B cell (primary cell): ENCODE data around the gene TSFM. TPM values are rescaled to one million over a fixed set of nuclear protein-coding genes. Genes with fewer than 3 reads are reported as not detected.

Experiments used
- ATAC-seq: fragments of 200-7000 bp; cut with Tn5 transposase; one replicate; pipeline ENCODE4 v1.10.0; 2021; ENCODE audit warnings: low read depth, mild to moderate bottlenecking, moderate number of reproducible peaks, moderate library complexity
- CTCF ChIA-PET: fragments of 350-600 bp; sonication (Branson Sonifier 250); formaldehyde crosslinking; loops from one replicate; lab custom pipeline; 2021; ENCODE audit warnings: antibody characterized with exemption, inconsistent platforms; lab: Charles Lee
- POLR2A ChIA-PET: fragments of 350-600 bp; sonication (Branson Sonifier 250); formaldehyde crosslinking; loops from one replicate; lab custom pipeline; 2021; ENCODE audit warnings: antibody characterized with exemption; lab: Charles Lee
- DNase-seq: peaks from one replicate; pipeline ENCODE4 v3.0.0; 2013
- H2AFZ ChIP-seq: 2 replicates; pipeline ENCODE4 v1.6.1; 2012; ENCODE audit warnings: mild to moderate bottlenecking, low read depth, low read length; ENCODE audit not compliant: insufficient read depth, poor library complexity, severe bottlenecking
- H3K27ac ChIP-seq, 2 donors: 1 replicate in 1 of 2; 2 replicates in 1 of 2; pipeline ENCODE4 v1.5.1; 2012 to 2013; ENCODE audit warnings: low read length in 2 of 2, mild to moderate bottlenecking in 2 of 2, moderate library complexity in 1 of 2
- H3K27me3 ChIP-seq, 4 experiments: fragments of 200-600 bp in 1 of 4; sonication (generic) in 1 of 4; replicated peaks in 1 of 4; 1 replicate in 2 of 4; 2 replicates in 2 of 4; pipeline versions ENCODE4 v1.6.1 to v1.7.0; 2013 to 2016; ENCODE audit warnings: low read length in 3 of 4, mild to moderate bottlenecking in 2 of 4, mixed read lengths in 1 of 4, moderate library complexity in 1 of 4; ENCODE audit not compliant: insufficient read depth in 4 of 4, control insufficient read depth in 3 of 4; ENCODE audit errors: control extremely low read depth in 1 of 4
- H3K36me3 ChIP-seq, 2 experiments: replicated peaks in 1 of 2; 1 replicate in 1 of 2; 2 replicates in 1 of 2; pipeline versions ENCODE4 v1.6.1 to v1.7.1; 2013; ENCODE audit warnings: low read length in 1 of 2; ENCODE audit not compliant: insufficient read depth in 2 of 2, control insufficient read depth in 1 of 2; ENCODE audit errors: control extremely low read depth in 1 of 2, extremely low read depth in 1 of 2
- H3K4me1 ChIP-seq, 2 donors: fragments of 200-600 bp in 1 of 2; sonication (generic) in 1 of 2; 1 replicate in 1 of 2; 2 replicates in 1 of 2; pipeline versions ENCODE4 v1.5.1 to v1.6.1; 2013 to 2017; ENCODE audit warnings: low read length in 2 of 2; ENCODE audit not compliant: control insufficient read depth in 2 of 2, insufficient read depth in 2 of 2
- H3K4me2 ChIP-seq: replicated peaks from 2 replicates; pipeline ENCODE3; 2012; ENCODE audit warnings: mild to moderate bottlenecking, low read depth, low read length; ENCODE audit not compliant: poor library complexity, severe bottlenecking
- H3K4me3 ChIP-seq, 5 experiments: fragments of 200-600 bp in 1 of 5; sonication (generic) in 1 of 5; 1 replicate in 3 of 5; 2 replicates in 2 of 5; pipeline versions ENCODE4 v1.5.1 to v1.7.0; 2011 to 2016; ENCODE audit warnings: low read length in 4 of 5, mild to moderate bottlenecking in 4 of 5, low read depth in 2 of 5, control low read depth in 1 of 5, moderate library complexity in 1 of 5; ENCODE audit not compliant: insufficient read depth in 1 of 5; ENCODE audit errors: control extremely low read depth in 1 of 5, extremely low read depth in 1 of 5
- H3K79me2 ChIP-seq: fragments of 200-600 bp; sonication (generic); one replicate; pipeline ENCODE4 v1.6.0; 2016; ENCODE audit warnings: low read length; ENCODE audit not compliant: control insufficient read depth, insufficient read depth
- H3K9ac ChIP-seq: fragments of 200-600 bp; sonication (generic); 2 replicates; pipeline ENCODE4 v1.6.1; 2017; ENCODE audit warnings: mild to moderate bottlenecking, low read length, moderate library complexity
- H3K9me3 ChIP-seq, 3 donors: one replicate each; pipeline versions ENCODE4 v1.6.1 to v1.7.1; 2013; ENCODE audit warnings: low read length in 2 of 3; ENCODE audit not compliant: control insufficient read depth in 2 of 3, insufficient read depth in 1 of 3; ENCODE audit errors: control extremely low read depth in 1 of 3
- H4K20me1 ChIP-seq: 2 replicates; pipeline ENCODE4 v1.6.0; 2012; ENCODE audit warnings: mild to moderate bottlenecking, low read length; ENCODE audit not compliant: insufficient read depth, control insufficient read depth, poor library complexity, severe bottlenecking
- H3K27ac Mint-ChIP-seq: one replicate; pipeline ENCODE4 v1.8.0; 2021; ENCODE audit warnings: mixed read lengths
- H3K27me3 Mint-ChIP-seq: one replicate; pipeline ENCODE4 v1.8.0; 2021; ENCODE audit warnings: mixed read lengths
- H3K4me1 Mint-ChIP-seq: one replicate; pipeline ENCODE4 v1.8.0; 2021; ENCODE audit warnings: mixed read lengths
- H3K4me3 Mint-ChIP-seq: one replicate; pipeline ENCODE4 v1.8.0; 2021; ENCODE audit warnings: mixed read lengths
- H3K9me3 Mint-ChIP-seq: one replicate; pipeline ENCODE4 v1.8.0; 2022; ENCODE audit warnings: mixed read lengths; ENCODE audit not compliant: insufficient read depth
- CTCF ChIP-seq: fragments of 200-600 bp; IDR thresholded peaks from one replicate; pipeline ENCODE4 v1.8.0; 2022; ENCODE audit warnings: antibody characterized with exemption, mild to moderate bottlenecking
- EZH2 ChIP-seq: IDR thresholded peaks from 2 replicates; pipeline ENCODE4 v1.6.1; 2012; ENCODE audit warnings: borderline replicate concordance, low read depth, mild to moderate bottlenecking, moderate library complexity, low read length; ENCODE audit not compliant: insufficient read depth, poor library complexity, severe bottlenecking
- WGBS: methylation state at CpG from one replicate; pipeline ENCODE4 v1.1.5; 2013; ENCODE audit warnings: missing lambda C conversion rate; ENCODE audit not compliant: insufficient coverage; 5-methylcytosine and 5-hydroxymethylcytosine counted together
- intact Hi-C: fragments of 100-400 bp; cut with micrococcal nuclease; formaldehyde crosslinking; loops from one replicate; pipeline ENCODE4 v1.10.0; 2022
- polyA plus RNA-seq: library from polyadenylated mRNA; depleted of rRNA; stranded (reverse); fragments of >200 nt; gene quantifications from 2 replicates; pipeline ENCODE4 v1.2.3, GENCODE V29; 2012
- total RNA-seq, 2 donors: library from RNA; stranded (reverse); fragments of 120-200 nt in 1 of 2; gene quantifications; 1 replicate in 1 of 2; 2 replicates in 1 of 2; pipeline versions ENCODE4 v1.2.3 to v1.2.4, GENCODE V29; 2013 to 2022

The TSFM gene
- total and polyA plus RNA-seq, 2 donors (not counting 1 experiment from before 2014, with no cell fraction given) = 5.6 to 20.9 TPM

GRCh38 chr12:57739387-57739786, 43.2 kb upstream of the TSFM start:
- Histone ChIP-seq H3K9me3 (no peaks in the 10 kb centered on the region), H3K27me3 (no peaks in the 10 kb centered on the region), H3K36me3 (peaks cover 0 to 32% of the 10 kb centered on the region in 2 experiments), H3K79me2 (peaks cover 71% of the 10 kb centered on the region), H3K4me3 (no peak overlapping the region), H3K27ac (no peak overlapping the region), H4K20me1 (peaks cover 57% of the 10 kb centered on the region), H2AFZ (no peak overlapping the region), H3K9ac (no peak overlapping the region), H3K4me2 (peak overlapping the region; percentile 9), H3K4me1 (peaks cover 38 to 44% of the 10 kb centered on the region in 2 donors)
- no peaks in the 10 kb centered on the region for H3K9me3 Mint-ChIP-seq
- peaks cover 40% of the 10 kb centered on the region for H3K4me1 Mint-ChIP-seq
- H3K4me3 Mint-ChIP-seq = peak overlapping the region; percentile 17
- H3K27me3 Mint-ChIP-seq = no peaks in the 10 kb centered on the region
- no peak for ATAC-seq
- DNase-seq = no peak
- 100% methylated on average over 5 of the region's 7 CpGs for WGBS
- CTCF ChIA-PET = interaction anchor here (0.6 to 4.0 kb wide), 2 partner anchors 17 to 1615 kb away, joined by 4 to 21 read pairs; no protein-coding TSS in a partner anchor
- TF ChIP-seq CTCF (no peak), EZH2 (no peak)
- POLR2A ChIA-PET = no interaction called here
- intact Hi-C loops = no loop called here
- peak overlapping the region; percentile 1 for H3K27ac Mint-ChIP-seq

GRCh38 chr12:57739914-57740538, 42.6 kb upstream of the TSFM start:
- Mint-ChIP-seq H3K4me1 (peaks cover 45% of the 10 kb centered on the region), H3K27ac (no peak overlapping the region), H3K9me3 (no peaks in the 10 kb centered on the region), H3K4me3 (no peak overlapping the region), H3K27me3 (no peaks in the 10 kb centered on the region)
- ChIA-PET CTCF (interaction anchor here (0.5 to 4.0 kb wide), 4 partner anchors 11 to 1615 kb away, joined by 3 to 21 read pairs (median 6); no protein-coding TSS in a partner anchor), POLR2A (no interaction called here)
- Histone ChIP-seq H2AFZ (no peak overlapping the region), H4K20me1 (peaks cover 57% of the 10 kb centered on the region), H3K9me3 (no peaks in the 10 kb centered on the region), H3K27ac (peak overlapping the region in 1 of 2 donors; percentile 70), H3K79me2 (peaks cover 73% of the 10 kb centered on the region), H3K9ac (no peak overlapping the region), H3K4me2 (peak overlapping the region; percentile 71), H3K4me1 (peaks cover 38 to 48% of the 10 kb centered on the region in 2 donors), H3K4me3 (peak overlapping the region in 1 of 5 experiments; percentile 73), H3K27me3 (no peaks in the 10 kb centered on the region), H3K36me3 (peaks cover 0 to 25% of the 10 kb centered on the region in 2 experiments)
- ATAC-seq (no peak), DNase-seq (no peak)
- no peak for TF ChIP-seq EZH2
- no peak for TF ChIP-seq CTCF
- intact Hi-C loops = loop anchor here (5.0 kb wide), 2 partner anchors 42 to 108 kb away; partner anchors contain the start of genes B4GALNT1 and TSFM
- WGBS = 100% methylated on average over 1 of the region's 10 CpGs
